C4-2B (cell line): ENCODE measurements around the gene RTP5.

Experiments
- ZFX ChIP-seq: fragments of 450-650 bp; IDR thresholded peaks from 2 replicates; pipeline ENCODE4 v1.6.1; 2017
- TF ChIP-seq, protein P1 (sequence below): fragments of 450-650 bp; conservative IDR thresholded peaks from 2 replicates; pipeline ENCODE4 v1.5.1; 2017; ENCODE audit warnings: mild to moderate bottlenecking

DNA sequence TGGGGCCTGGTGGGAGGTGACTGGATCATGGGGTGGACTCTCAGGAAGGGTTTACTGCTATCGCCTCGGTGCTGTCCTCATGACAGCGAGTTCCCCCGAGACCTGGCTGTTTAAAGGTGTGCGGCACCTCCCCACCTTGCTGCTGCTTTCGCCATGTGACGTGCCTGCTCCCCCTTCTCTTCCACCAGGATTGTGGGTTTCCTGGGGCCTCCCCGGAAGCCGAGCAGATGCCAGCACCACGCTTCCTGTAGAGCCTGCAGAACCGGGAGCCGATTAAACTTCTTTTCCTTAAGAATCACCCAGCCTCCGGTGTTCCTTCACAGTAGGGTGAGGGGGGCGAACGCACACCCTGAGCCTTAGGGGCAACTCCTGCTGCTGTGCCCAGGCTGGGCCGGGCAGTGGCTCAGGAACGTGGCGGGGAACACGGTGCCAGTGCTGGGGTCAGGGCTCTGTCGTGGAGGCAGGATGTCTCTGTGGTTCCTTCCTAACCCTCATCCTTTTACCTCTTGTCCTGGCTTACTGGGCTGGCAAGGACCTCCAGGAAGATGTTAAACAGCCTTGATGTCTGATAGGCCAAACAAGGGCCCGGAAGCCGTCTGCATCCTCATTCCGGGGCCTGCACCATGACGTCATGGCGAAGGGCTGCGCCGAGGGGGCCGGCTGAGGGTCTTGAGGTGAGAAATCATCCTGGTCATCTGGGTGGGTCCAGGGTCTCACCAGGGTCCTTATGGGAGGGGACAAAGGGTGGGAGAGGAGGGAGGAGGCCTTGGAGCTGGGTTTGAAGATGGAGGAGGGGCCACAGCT, 47.9 kb upstream of the RTP5 start:
- TF ChIP-seq, protein P1, sequence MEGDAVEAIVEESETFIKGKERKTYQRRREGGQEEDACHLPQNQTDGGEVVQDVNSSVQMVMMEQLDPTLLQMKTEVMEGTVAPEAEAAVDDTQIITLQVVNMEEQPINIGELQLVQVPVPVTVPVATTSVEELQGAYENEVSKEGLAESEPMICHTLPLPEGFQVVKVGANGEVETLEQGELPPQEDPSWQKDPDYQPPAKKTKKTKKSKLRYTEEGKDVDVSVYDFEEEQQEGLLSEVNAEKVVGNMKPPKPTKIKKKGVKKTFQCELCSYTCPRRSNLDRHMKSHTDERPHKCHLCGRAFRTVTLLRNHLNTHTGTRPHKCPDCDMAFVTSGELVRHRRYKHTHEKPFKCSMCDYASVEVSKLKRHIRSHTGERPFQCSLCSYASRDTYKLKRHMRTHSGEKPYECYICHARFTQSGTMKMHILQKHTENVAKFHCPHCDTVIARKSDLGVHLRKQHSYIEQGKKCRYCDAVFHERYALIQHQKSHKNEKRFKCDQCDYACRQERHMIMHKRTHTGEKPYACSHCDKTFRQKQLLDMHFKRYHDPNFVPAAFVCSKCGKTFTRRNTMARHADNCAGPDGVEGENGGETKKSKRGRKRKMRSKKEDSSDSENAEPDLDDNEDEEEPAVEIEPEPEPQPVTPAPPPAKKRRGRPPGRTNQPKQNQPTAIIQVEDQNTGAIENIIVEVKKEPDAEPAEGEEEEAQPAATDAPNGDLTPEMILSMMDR, result no peak
- TF ChIP-seq ZFX, result no peak
